Measurements from ENCODE around the gene MBTPS1.

GRCh38 chr16:84063980-84064379 is 52.8 kb downstream of the MBTPS1 start:
- TF ChIP-seq CTCF (IDR thresholded peaks at IDR 0.05; ENCODE audit: insufficient read depth, low read depth, low read length), result no peak
- TF ChIP-seq EZH2 (IDR thresholded peaks at IDR 0.05; ENCODE audit: insufficient read depth, low read length), result no peak
